H9 (cell line): ENCODE results near the gene KDM4C. TPM values are rescaled to one million over a fixed set of nuclear protein-coding genes. Genes with fewer than 3 reads are reported as not detected.
A peak's percentile ranks its signal among the peaks of the same experiment; 100 is the strongest.

ENCODE experiments used
- DNase-seq: peaks from one replicate; pipeline ENCODE4 v3.0.0-alpha.2; 2017
- H2AFZ ChIP-seq: one replicate; pipeline ENCODE4 v1.6.1; 2013; ENCODE audit warnings: mild to moderate bottlenecking, low read length, control low read depth, moderate library complexity
- H2AK5ac ChIP-seq: 2 replicates; pipeline ENCODE4 v1.6.1; 2013; ENCODE audit warnings: low read length, control low read depth, mixed read lengths; ENCODE audit not compliant: insufficient read length
- H2BK120ac ChIP-seq: one replicate; pipeline ENCODE4 v1.6.1; 2013; ENCODE audit warnings: low read depth, mild to moderate bottlenecking, low read length, control low read depth, inconsistent platforms; ENCODE audit not compliant: poor library complexity, severe bottlenecking
- H2BK12ac ChIP-seq: 2 replicates; pipeline ENCODE4 v1.6.1; 2013; ENCODE audit warnings: low read length, control low read depth, mixed read lengths, low read depth; ENCODE audit not compliant: insufficient read length
- H2BK15ac ChIP-seq: 2 replicates; pipeline ENCODE4 v1.6.1; 2013; ENCODE audit warnings: low read depth, low read length, control low read depth
- H2BK20ac ChIP-seq: one replicate; pipeline ENCODE4 v1.6.1; 2013; ENCODE audit warnings: low read depth, mild to moderate bottlenecking, low read length, control low read depth, inconsistent platforms; ENCODE audit not compliant: poor library complexity, severe bottlenecking
- H2BK5ac ChIP-seq: 2 replicates; pipeline ENCODE4 v1.6.1; 2013; ENCODE audit warnings: low read length, control low read depth, mixed read lengths; ENCODE audit not compliant: insufficient read length
- H3K14ac ChIP-seq: 2 replicates; pipeline ENCODE4 v1.6.1; 2013; ENCODE audit warnings: low read length, control low read depth; ENCODE audit not compliant: insufficient read depth
- H3K18ac ChIP-seq: 2 replicates; pipeline ENCODE4 v1.6.1; 2013; ENCODE audit warnings: low read depth, mild to moderate bottlenecking, mixed read lengths, low read length, control low read depth; ENCODE audit not compliant: insufficient read length
- H3K23ac ChIP-seq: 2 replicates; pipeline ENCODE4 v1.6.1; 2013; ENCODE audit warnings: low read length, control low read depth, mixed read lengths, low read depth; ENCODE audit not compliant: insufficient read length
- H3K23me2 ChIP-seq: 2 replicates; pipeline ENCODE4 v1.6.1; 2013; ENCODE audit warnings: low read depth, mild to moderate bottlenecking, mixed read lengths, low read length, control low read depth; ENCODE audit not compliant: insufficient read length, poor library complexity, severe bottlenecking
- H3K27ac ChIP-seq: 2 replicates; pipeline ENCODE4 v1.5.1; 2013; ENCODE audit warnings: low read length, control low read depth, mixed read lengths, low read depth; ENCODE audit not compliant: insufficient read length
- H3K27me3 ChIP-seq: 2 replicates; pipeline ENCODE4 v1.6.1; 2013; ENCODE audit warnings: low read length, control low read depth, inconsistent platforms; ENCODE audit not compliant: insufficient read depth
- H3K4ac ChIP-seq: 2 replicates; pipeline ENCODE4 v1.6.1; 2013; ENCODE audit warnings: low read depth, mild to moderate bottlenecking, control low read depth, inconsistent platforms, low read length, moderate library complexity
- H3K4me1 ChIP-seq: 2 replicates; pipeline ENCODE4 v1.6.1; 2013; ENCODE audit warnings: low read length, control low read depth, inconsistent platforms; ENCODE audit not compliant: insufficient read depth
- H3K4me2 ChIP-seq: 2 replicates; pipeline ENCODE4 v1.6.1; 2013; ENCODE audit warnings: low read length, control low read depth, mixed read lengths; ENCODE audit not compliant: insufficient read length, insufficient read depth
- H3K56ac ChIP-seq: 2 replicates; pipeline ENCODE4 v1.6.1; 2013; ENCODE audit warnings: low read depth, mild to moderate bottlenecking, mixed read lengths, low read length, control low read depth; ENCODE audit not compliant: insufficient read length
- H3K79me1 ChIP-seq: 2 replicates; pipeline ENCODE4 v1.6.1; 2013; ENCODE audit warnings: low read depth, mild to moderate bottlenecking, moderate library complexity, low read length, control low read depth, inconsistent platforms; ENCODE audit not compliant: insufficient read depth, poor library complexity, severe bottlenecking
- H3K79me2 ChIP-seq: 2 replicates; pipeline ENCODE4 v1.6.1; 2013; ENCODE audit warnings: low read length, control low read depth, inconsistent platforms; ENCODE audit not compliant: insufficient read depth
- H3K9ac ChIP-seq: 2 replicates; pipeline ENCODE4 v1.6.1; 2013; ENCODE audit warnings: low read length, control low read depth, mixed read lengths; ENCODE audit not compliant: insufficient read length; ENCODE audit errors: extremely low read depth
- H3K9me3 ChIP-seq: one replicate; pipeline ENCODE4 v1.6.1; 2013; ENCODE audit warnings: low read depth, low read length, inconsistent platforms; ENCODE audit not compliant: control insufficient read depth
- H3T11ph ChIP-seq: one replicate; pipeline ENCODE4 v1.6.1; 2013; ENCODE audit warnings: mild to moderate bottlenecking, low read length, control low read depth, inconsistent platforms
- H4K20me1 ChIP-seq: one replicate; pipeline ENCODE4 v1.6.1; 2013; ENCODE audit not compliant: control insufficient read depth, insufficient read length, insufficient read depth
- H4K5ac ChIP-seq: 2 replicates; pipeline ENCODE4 v1.6.1; 2013; ENCODE audit warnings: low read depth, mild to moderate bottlenecking, mixed read lengths, low read length, control low read depth; ENCODE audit not compliant: insufficient read length
- H4K8ac ChIP-seq: replicated peaks from 2 replicates; pipeline ENCODE4 v1.6.1; 2013; ENCODE audit warnings: low read length, control low read depth, mixed read lengths, low read depth; ENCODE audit not compliant: insufficient read length
- H4K91ac ChIP-seq: 2 replicates; pipeline ENCODE4 v1.6.1; 2013; ENCODE audit warnings: low read depth, mild to moderate bottlenecking, moderate library complexity, mixed read lengths, low read length, control low read depth; ENCODE audit not compliant: insufficient read length
- H3K27ac Mint-ChIP-seq, 3 experiments: 2 replicates in 2 of 3; 3 replicates in 1 of 3; pipeline ENCODE4 v1.8.0; 2020 to 2021; ENCODE audit warnings: mixed read lengths in 3 of 3, mild to moderate bottlenecking in 1 of 3, moderate library complexity in 1 of 3
- H3K27me3 Mint-ChIP-seq: 2 replicates; pipeline ENCODE4 v1.8.0; 2021; ENCODE audit warnings: low read depth, mild to moderate bottlenecking, moderate library complexity, mixed read lengths
- H3K36me3 Mint-ChIP-seq, 3 experiments: 2 replicates in 2 of 3; 3 replicates in 1 of 3; pipeline ENCODE4 v1.8.0; 2020 to 2021; ENCODE audit warnings: low read depth in 3 of 3, mixed read lengths in 3 of 3; ENCODE audit not compliant: insufficient read depth in 1 of 3
- H3K4me1 Mint-ChIP-seq, 2 experiments: 2 replicates each; pipeline ENCODE4 v1.8.0; 2020; ENCODE audit warnings: mixed read lengths in 2 of 2
- H3K4me3 Mint-ChIP-seq, 2 experiments: 2 replicates in 1 of 2; 3 replicates in 1 of 2; pipeline ENCODE4 v1.8.0; 2020 to 2021; ENCODE audit warnings: mild to moderate bottlenecking in 2 of 2, mixed read lengths in 2 of 2, moderate library complexity in 1 of 2
- H3K9me3 Mint-ChIP-seq, 2 experiments: 2 replicates in 1 of 2; 3 replicates in 1 of 2; pipeline ENCODE4 v1.8.0; 2020; ENCODE audit warnings: mild to moderate bottlenecking in 2 of 2, mixed read lengths in 2 of 2, moderate library complexity in 1 of 2
- WGBS: extraction: QIAGEN DNeasy Blood & Tissue Kit; methylation state at CpG from one replicate; pipeline ENCODE4 v1.1.7; 2013; ENCODE audit warnings: missing lambda C conversion rate, low lambda C conversion rate, mixed read lengths; ENCODE audit not compliant: insufficient read length; ENCODE audit errors: extremely low coverage; 5-methylcytosine and 5-hydroxymethylcytosine counted together
- total RNA-seq: library from RNA; stranded (reverse); gene quantifications from 2 replicates; pipeline ENCODE4 v1.2.1, GENCODE V29; 2021
- TF ChIP-seq, protein P1 (sequence below): fragments of 200-600 bp; sonication (generic); conservative IDR thresholded peaks from 3 replicates; pipeline ENCODE4 v1.8.0; 2021; ENCODE audit warnings: antibody characterized with exemption, mild to moderate bottlenecking

Gene KDM4C
- total RNA-seq, 1 experiment from 2014 or later = 24.0 TPM

GRCh38 chr9:7146582-7146981 lies 388.8 kb downstream of the KDM4C start:
- Mint-ChIP-seq H3K9me3 (no peaks in the 10 kb centered on the region), H3K27ac (peak overlapping the region in 1 of 3 experiments; percentile 63; a peak in 1 of 7 replicates), H3K4me1 (peaks cover 13 to 17% of the 10 kb centered on the region in 2 experiments), H3K36me3 (no peaks in the 10 kb centered on the region), H3K4me3 (no peak overlapping the region), H3K27me3 (no peaks in the 10 kb centered on the region)
- H2BK12ac ChIP-seq = no peak overlapping the region
- H3K18ac ChIP-seq = no peak overlapping the region
- H3K27me3 ChIP-seq = no peaks in the 10 kb centered on the region
- H2AK5ac ChIP-seq = no peak overlapping the region
- no peak overlapping the region for H4K8ac ChIP-seq
- H3K79me1 ChIP-seq = no peaks in the 10 kb centered on the region
- H3K27ac ChIP-seq = no peak overlapping the region
- no peak overlapping the region for H2AFZ ChIP-seq
- no peak overlapping the region for H3K23ac ChIP-seq
- H3K14ac ChIP-seq = no peak overlapping the region
- TF ChIP-seq, protein P1, sequence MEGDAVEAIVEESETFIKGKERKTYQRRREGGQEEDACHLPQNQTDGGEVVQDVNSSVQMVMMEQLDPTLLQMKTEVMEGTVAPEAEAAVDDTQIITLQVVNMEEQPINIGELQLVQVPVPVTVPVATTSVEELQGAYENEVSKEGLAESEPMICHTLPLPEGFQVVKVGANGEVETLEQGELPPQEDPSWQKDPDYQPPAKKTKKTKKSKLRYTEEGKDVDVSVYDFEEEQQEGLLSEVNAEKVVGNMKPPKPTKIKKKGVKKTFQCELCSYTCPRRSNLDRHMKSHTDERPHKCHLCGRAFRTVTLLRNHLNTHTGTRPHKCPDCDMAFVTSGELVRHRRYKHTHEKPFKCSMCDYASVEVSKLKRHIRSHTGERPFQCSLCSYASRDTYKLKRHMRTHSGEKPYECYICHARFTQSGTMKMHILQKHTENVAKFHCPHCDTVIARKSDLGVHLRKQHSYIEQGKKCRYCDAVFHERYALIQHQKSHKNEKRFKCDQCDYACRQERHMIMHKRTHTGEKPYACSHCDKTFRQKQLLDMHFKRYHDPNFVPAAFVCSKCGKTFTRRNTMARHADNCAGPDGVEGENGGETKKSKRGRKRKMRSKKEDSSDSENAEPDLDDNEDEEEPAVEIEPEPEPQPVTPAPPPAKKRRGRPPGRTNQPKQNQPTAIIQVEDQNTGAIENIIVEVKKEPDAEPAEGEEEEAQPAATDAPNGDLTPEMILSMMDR = no peak
- no peaks in the 10 kb centered on the region for H4K20me1 ChIP-seq
- H2BK15ac ChIP-seq = no peak overlapping the region
- H3K9me3 ChIP-seq = no peaks in the 10 kb centered on the region
- H4K91ac ChIP-seq = no peak overlapping the region
- no peak overlapping the region for H3T11ph ChIP-seq
- H4K5ac ChIP-seq = no peak overlapping the region
- H3K56ac ChIP-seq = no peak overlapping the region
- no peak overlapping the region for H3K9ac ChIP-seq
- no peak overlapping the region for H2BK20ac ChIP-seq
- H3K23me2 ChIP-seq = no peaks in the 10 kb centered on the region
- H3K4me2 ChIP-seq = no peak overlapping the region
- no peak overlapping the region for H2BK120ac ChIP-seq
- no peak for DNase-seq
- H3K4ac ChIP-seq = no peak overlapping the region
- WGBS = no CpG with 5 or more reads among the region's 5 CpGs
- H2BK5ac ChIP-seq = no peak overlapping the region
- no peaks in the 10 kb centered on the region for H3K79me2 ChIP-seq
- no peaks in the 10 kb centered on the region; the same call in 1 of the 2 replicates for H3K4me1 ChIP-seq
